AG10803 (cell line): ENCODE data around the gene UBL4B.

Experiments
- DNase-seq: peaks from one replicate; pipeline ENCODE4 v3.0.0; 2010; ENCODE audit warnings: low read depth
- H3K4me3 ChIP-seq: 2 replicates; pipeline ENCODE4 v1.5.1; 2011; ENCODE audit warnings: mild to moderate bottlenecking, low read length, control low read depth
- CTCF ChIP-seq: conservative IDR thresholded peaks from 2 replicates; pipeline ENCODE4 v1.5.1; 2011; ENCODE audit warnings: mild to moderate bottlenecking, low read length, control low read depth, inconsistent platforms

UBL4B gene

GRCh38 chr1:110153407-110153950, 41.2 kb downstream of the UBL4B start:
- no peak for TF ChIP-seq CTCF
- no peak for DNase-seq
- no peak overlapping the region for H3K4me3 ChIP-seq

DNA sequence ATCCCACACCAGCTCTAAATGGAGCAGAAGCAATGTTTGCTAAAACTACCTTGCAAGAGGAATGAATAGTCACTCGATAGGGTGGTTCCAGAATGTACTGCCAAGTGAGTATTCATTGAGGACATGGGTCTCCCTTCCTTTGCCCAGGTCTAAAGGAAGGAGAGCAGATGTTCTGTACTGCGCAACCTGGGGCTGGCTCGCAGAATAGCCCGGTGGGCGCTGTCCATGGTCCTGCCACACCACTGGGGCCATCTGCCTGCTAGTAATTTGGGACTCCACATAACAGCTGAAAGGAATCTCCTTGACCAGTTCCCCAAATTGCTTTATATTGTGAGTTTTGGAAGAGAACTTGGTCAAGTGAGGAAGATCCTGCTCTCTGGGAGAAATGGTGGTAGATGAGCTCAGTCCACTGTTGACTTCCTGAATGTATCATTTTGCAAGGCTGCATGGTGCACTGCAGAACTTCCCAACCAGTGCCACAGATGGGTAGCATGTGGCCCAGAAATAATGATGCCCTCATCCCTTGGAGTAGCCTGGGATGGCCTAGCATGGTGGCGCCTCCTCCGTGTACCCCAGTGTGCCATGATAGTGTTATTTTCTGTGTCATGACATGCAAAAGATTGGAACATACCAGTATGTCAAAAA, 43.8 kb downstream of the UBL4B start:
- H3K4me3 ChIP-seq, result no peak overlapping the region
- TF ChIP-seq CTCF, result no peak
- peak; percentile 55 for DNase-seq

DNA sequence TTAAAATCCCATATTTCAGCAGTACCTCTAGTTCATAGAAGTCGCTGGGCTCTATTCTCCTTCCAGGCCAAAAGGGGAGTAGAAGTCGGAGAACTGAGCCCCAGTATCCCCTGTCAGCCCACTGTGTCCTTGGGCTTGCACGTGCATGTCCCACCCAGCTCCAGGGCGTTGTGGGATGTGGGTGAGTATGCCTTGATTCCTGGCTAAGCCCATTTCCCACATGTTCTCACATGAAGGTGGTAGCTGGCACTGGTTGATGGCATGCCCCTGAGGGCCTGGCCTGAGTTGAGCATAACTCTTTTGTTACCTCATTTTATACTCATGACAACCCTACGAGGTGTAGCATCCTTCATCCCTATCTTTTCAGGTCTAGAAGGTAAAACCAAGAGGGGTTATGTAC, 46.0 kb downstream of the UBL4B start:
- DNase-seq, result no peak
- no peak for TF ChIP-seq CTCF
- no peak overlapping the region for H3K4me3 ChIP-seq

- TF ChIP-seq CTCF, result no peak
- H3K4me3 ChIP-seq, result no peak overlapping the region
- no peak for DNase-seq
These were observed 46.9 kb downstream of the UBL4B start for GRCh38 chr1:110159168-110159567.

- H3K4me3 ChIP-seq, result no peak overlapping the region
- TF ChIP-seq CTCF, result no peak
- no peak for DNase-seq
These were observed 48.4 kb downstream of the UBL4B start for GRCh38 chr1:110160538-110161100.

GRCh38 chr1:110161165-110161564, 48.9 kb downstream of the UBL4B start:
- no peak for TF ChIP-seq CTCF
- H3K4me3 ChIP-seq, result no peak overlapping the region
- no peak for DNase-seq

DNA sequence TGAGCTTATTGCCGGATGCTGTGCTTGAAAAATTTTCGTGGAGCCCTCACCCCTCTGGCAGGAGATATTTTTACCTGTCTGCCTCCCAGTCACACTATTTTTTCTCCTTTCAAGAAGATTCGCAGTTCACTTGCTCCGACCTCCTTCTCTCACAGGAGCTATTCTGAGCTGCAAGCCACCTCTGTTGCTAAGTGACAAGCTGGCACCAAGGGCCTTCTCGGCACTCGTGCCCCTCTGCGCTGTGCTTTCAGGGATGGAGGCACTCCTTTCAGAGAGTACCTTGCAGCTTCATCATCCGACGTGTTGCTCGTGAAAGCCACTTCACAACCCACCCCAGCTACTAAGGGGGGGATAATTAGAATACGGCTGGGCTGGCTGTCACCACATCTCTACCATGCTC, 49.6 kb downstream of the UBL4B start:
- no peak overlapping the region for H3K4me3 ChIP-seq
- DNase-seq, result no peak
- no peak for TF ChIP-seq CTCF
